Glutamatergic neuron (in vitro differentiated cells): ENCODE data around the gene MGAT4D. TPM values are rescaled to one million over a fixed set of nuclear protein-coding genes. Genes with fewer than 3 reads are reported as not detected.

Source experiments
- DNase-seq: peaks from one replicate; pipeline ENCODE4 v3.0.0; 2022
- H3K27ac Mint-ChIP-seq: one replicate; pipeline ENCODE4 v1.8.0; 2020; ENCODE audit warnings: mild to moderate bottlenecking, mixed read lengths, inconsistent platforms; ENCODE audit not compliant: unreplicated experiment
- H3K27me3 Mint-ChIP-seq: one replicate; pipeline ENCODE4 v1.8.0; 2020; ENCODE audit warnings: mild to moderate bottlenecking, moderate library complexity, mixed read lengths, inconsistent platforms; ENCODE audit not compliant: unreplicated experiment
- H3K36me3 Mint-ChIP-seq: one replicate; pipeline ENCODE4 v1.8.0; 2020; ENCODE audit warnings: mild to moderate bottlenecking, mixed read lengths, inconsistent platforms; ENCODE audit not compliant: unreplicated experiment
- H3K4me1 Mint-ChIP-seq: one replicate; pipeline ENCODE4 v1.8.0; 2020; ENCODE audit warnings: mild to moderate bottlenecking, low read depth, mixed read lengths, inconsistent platforms; ENCODE audit not compliant: unreplicated experiment
- H3K4me3 Mint-ChIP-seq: one replicate; pipeline ENCODE4 v1.8.0; 2020; ENCODE audit warnings: mild to moderate bottlenecking, mixed read lengths, inconsistent platforms; ENCODE audit not compliant: unreplicated experiment
- H3K9me3 Mint-ChIP-seq: one replicate; pipeline ENCODE4 v1.8.0; 2020; ENCODE audit warnings: mild to moderate bottlenecking, moderate library complexity, mixed read lengths, inconsistent platforms; ENCODE audit not compliant: unreplicated experiment
- CTCF ChIP-seq: fragments of 200-600 bp; sonication (generic); IDR thresholded peaks from one replicate; pipeline ENCODE4 v1.5.0; 2021; ENCODE audit not compliant: partially characterized antibody, unreplicated experiment
- total RNA-seq: library from RNA; stranded (reverse); fragmentation: NEBNext Ultra II Directional; extraction: Animal tissue kit (Norgen Biotek cat#: 25700); gene quantifications from one replicate; pipeline ENCODE4 v1.2.1, GENCODE V29; 2021; ENCODE audit not compliant: unreplicated experiment

The MGAT4D gene
- total RNA-seq, 1 donor from 2014 or later = not detected

- H3K27me3 Mint-ChIP-seq = peaks cover 14% of the 10 kb centered on the region
- no peak for TF ChIP-seq CTCF
- H3K36me3 Mint-ChIP-seq = peaks cover 10% of the 10 kb centered on the region
- H3K4me1 Mint-ChIP-seq = peaks cover 4% of the 10 kb centered on the region
- H3K27ac Mint-ChIP-seq = peak overlapping the region; percentile 48
- peak overlapping the region; percentile 83 for H3K4me3 Mint-ChIP-seq
- peaks cover 2% of the 10 kb centered on the region for H3K9me3 Mint-ChIP-seq
- no peak for DNase-seq
Measured at GRCh38 chr4:140497405-140497746, 717 bp downstream of the MGAT4D start.

GRCh38 chr4:140485939-140486338 lies 12.2 kb downstream of the MGAT4D start:
- no peak for DNase-seq
- Mint-ChIP-seq H3K27me3 (peaks cover 3% of the 10 kb centered on the region), H3K9me3 (no peaks in the 10 kb centered on the region), H3K36me3 (peaks cover 11% of the 10 kb centered on the region), H3K4me3 (no peak overlapping the region), H3K27ac (no peak overlapping the region), H3K4me1 (no peaks in the 10 kb centered on the region)
- TF ChIP-seq CTCF = no peak

- Mint-ChIP-seq H3K27me3 (peaks cover 3% of the 10 kb centered on the region), H3K9me3 (no peaks in the 10 kb centered on the region), H3K4me1 (no peaks in the 10 kb centered on the region), H3K36me3 (peaks cover 11% of the 10 kb centered on the region), H3K4me3 (no peak overlapping the region), H3K27ac (no peak overlapping the region)
- DNase-seq = no peak
- no peak for TF ChIP-seq CTCF
Measured at GRCh38 chr4:140483445-140483844, 14.6 kb downstream of the MGAT4D start.

- no peak for DNase-seq
- Mint-ChIP-seq H3K4me1 (peaks cover 2% of the 10 kb centered on the region), H3K27me3 (no peaks in the 10 kb centered on the region), H3K4me3 (no peak overlapping the region), H3K36me3 (no peaks in the 10 kb centered on the region), H3K9me3 (no peaks in the 10 kb centered on the region), H3K27ac (no peak overlapping the region)
- no peak for TF ChIP-seq CTCF
Measured at GRCh38 chr4:140472156-140472555, 25.9 kb downstream of the MGAT4D start.

- Mint-ChIP-seq H3K27ac (no peak overlapping the region), H3K9me3 (no peaks in the 10 kb centered on the region), H3K4me3 (no peak overlapping the region), H3K4me1 (peaks cover 2% of the 10 kb centered on the region), H3K27me3 (no peaks in the 10 kb centered on the region), H3K36me3 (no peaks in the 10 kb centered on the region)
- no peak for DNase-seq
- no peak for TF ChIP-seq CTCF
Measured at GRCh38 chr4:140469791-140470733, 28.0 kb downstream of the MGAT4D start.
